ENCODE measurements around the gene PAPLN. TPM values are rescaled to one million over a fixed set of nuclear protein-coding genes. Genes with fewer than 3 reads are reported as not detected.
"Not testable (repeated sequence)": the region's sequence is repeated elsewhere in the genome, so short reads cannot be mapped to it uniquely, and the experiment has no call there.

Gene PAPLN
- total RNA-seq, 1 experiment from 2014 or later: 0.75 TPM

- ChIA-PET POLR2A (ENCODE audit: low non-redundant PET) (no interaction called here), CTCF (no interaction called here)
- DNase-seq (ENCODE audit: low spot score): no peak
- no peak for TF ChIP-seq CTCF (conservative IDR thresholded peaks at IDR 0.05; ENCODE audit: low read depth, low read length)
- no peak for TF ChIP-seq EZH2 (IDR thresholded peaks at IDR 0.05; ENCODE audit: borderline replicate concordance, low read depth, low read length, poor library complexity, severe bottlenecking)
- Histone ChIP-seq H3K9me3 (ENCODE audit: low read depth, low read length, poor library complexity, severe bottlenecking) (no peaks in the 10 kb centered on the region), H3K4me3 (ENCODE audit: low read depth, low read length, poor library complexity, severe bottlenecking) (no peak overlapping the region), H3K27ac (ENCODE audit: low read depth, low read length, poor library complexity, severe bottlenecking) (no peak overlapping the region), H3K36me3 (ENCODE audit: insufficient read depth, low read length, poor library complexity, severe bottlenecking) (peaks cover 12% of the 10 kb centered on the region), H3K27me3 (replicated peaks; ENCODE audit: insufficient read depth, low read depth, low read length, poor library complexity) (no peaks in the 10 kb centered on the region), H3K4me1 (ENCODE audit: insufficient read depth, low read length, poor library complexity, severe bottlenecking) (no peaks in the 10 kb centered on the region)
- intact Hi-C loops (cut with micrococcal nuclease; ENCODE audit: unreplicated experiment): no loop called here
- BruUV-seq (replicated peaks): no TSS peak
Observed at GRCh38 chr14:73191441-73191840, 45.9 kb upstream of the PAPLN start.

GRCh38 chr14:73194306-73194705 is 43.0 kb upstream of the PAPLN start:
- intact Hi-C loops (cut with micrococcal nuclease; ENCODE audit: unreplicated experiment); POLR2A ChIA-PET (ENCODE audit: low non-redundant PET); CTCF ChIA-PET; H3K9me3 ChIP-seq (ENCODE audit: low read depth, low read length, poor library complexity, severe bottlenecking); BruUV-seq (replicated peaks); DNase-seq (ENCODE audit: low spot score); H3K4me1 ChIP-seq (ENCODE audit: insufficient read depth, low read length, poor library complexity, severe bottlenecking); H3K27me3 ChIP-seq (replicated peaks; ENCODE audit: insufficient read depth, low read depth, low read length, poor library complexity); H3K4me3 ChIP-seq (ENCODE audit: low read depth, low read length, poor library complexity, severe bottlenecking); H3K27ac ChIP-seq (ENCODE audit: low read depth, low read length, poor library complexity, severe bottlenecking): not testable (repeated sequence)
- H3K36me3 ChIP-seq (ENCODE audit: insufficient read depth, low read length, poor library complexity, severe bottlenecking): peaks cover 12% of the 10 kb centered on the region

DNA sequence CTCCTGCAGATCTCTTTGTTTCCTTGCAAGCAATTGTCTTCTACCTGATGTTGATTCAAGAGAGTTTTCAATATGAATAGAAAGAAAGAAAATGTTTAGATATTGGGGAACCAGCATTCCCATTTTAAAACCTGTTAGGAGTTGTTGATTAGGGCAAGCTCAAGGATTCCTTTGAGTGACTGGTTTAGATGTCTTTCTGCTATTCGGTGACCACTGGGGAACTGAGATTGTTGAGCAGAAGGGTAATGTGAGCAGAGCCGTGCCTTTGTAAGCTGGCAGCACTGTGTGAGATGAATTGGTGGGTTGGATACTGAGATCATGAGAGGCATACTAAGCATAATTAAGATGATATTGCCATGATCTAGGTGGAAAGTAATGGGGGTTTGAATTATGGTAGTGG is 39.1 kb upstream of the PAPLN start:
- peaks cover 6% of the 10 kb centered on the region for H3K36me3 ChIP-seq (ENCODE audit: insufficient read depth, low read length, poor library complexity, severe bottlenecking)
- ChIA-PET POLR2A (ENCODE audit: low non-redundant PET) (no interaction called here), CTCF (no interaction called here)
- H3K9me3 ChIP-seq (ENCODE audit: low read depth, low read length, poor library complexity, severe bottlenecking): no peaks in the 10 kb centered on the region
- intact Hi-C loops (cut with micrococcal nuclease; ENCODE audit: unreplicated experiment): no loop called here
- no peak overlapping the region for H3K27ac ChIP-seq (ENCODE audit: low read depth, low read length, poor library complexity, severe bottlenecking)
- H3K27me3 ChIP-seq (replicated peaks; ENCODE audit: insufficient read depth, low read depth, low read length, poor library complexity): no peaks in the 10 kb centered on the region
- TF ChIP-seq CTCF (conservative IDR thresholded peaks at IDR 0.05; ENCODE audit: low read depth, low read length) (no peak), EZH2 (IDR thresholded peaks at IDR 0.05; ENCODE audit: borderline replicate concordance, low read depth, low read length, poor library complexity, severe bottlenecking) (no peak)
- DNase-seq (ENCODE audit: low spot score): no peak
- no TSS peak for BruUV-seq (replicated peaks)
- H3K4me1 ChIP-seq (ENCODE audit: insufficient read depth, low read length, poor library complexity, severe bottlenecking): no peaks in the 10 kb centered on the region
- no peak overlapping the region for H3K4me3 ChIP-seq (ENCODE audit: low read depth, low read length, poor library complexity, severe bottlenecking)

DNA sequence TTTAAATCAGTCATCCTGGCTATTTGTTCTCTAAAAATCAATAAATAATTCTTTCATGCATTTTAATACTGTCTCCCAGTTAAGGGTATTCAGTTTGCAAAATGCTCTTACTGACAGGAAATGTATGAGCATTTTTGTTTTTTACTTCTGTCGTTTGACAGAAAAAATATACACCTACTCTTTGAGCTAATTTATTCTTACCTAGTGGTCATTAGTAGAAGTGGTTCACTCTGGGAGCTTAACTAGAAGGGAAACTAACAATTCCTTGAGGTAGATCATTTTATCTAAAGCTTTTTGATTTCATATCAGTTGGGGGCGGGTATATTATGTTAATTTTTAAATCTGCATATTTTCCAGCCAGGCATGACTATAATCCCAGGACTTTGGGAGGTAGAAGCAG is 33.8 kb upstream of the PAPLN start:
- BruUV-seq (replicated peaks): no TSS peak
- Histone ChIP-seq H3K4me3 (ENCODE audit: low read depth, low read length, poor library complexity, severe bottlenecking) (no peak overlapping the region), H3K27ac (ENCODE audit: low read depth, low read length, poor library complexity, severe bottlenecking) (no peak overlapping the region), H3K9me3 (ENCODE audit: low read depth, low read length, poor library complexity, severe bottlenecking) (no peaks in the 10 kb centered on the region), H3K36me3 (ENCODE audit: insufficient read depth, low read length, poor library complexity, severe bottlenecking) (peaks cover 21% of the 10 kb centered on the region), H3K27me3 (replicated peaks; ENCODE audit: insufficient read depth, low read depth, low read length, poor library complexity) (no peaks in the 10 kb centered on the region), H3K4me1 (ENCODE audit: insufficient read depth, low read length, poor library complexity, severe bottlenecking) (no peaks in the 10 kb centered on the region)
- DNase-seq (ENCODE audit: low spot score): no peak
- no peak for TF ChIP-seq CTCF (conservative IDR thresholded peaks at IDR 0.05; ENCODE audit: low read depth, low read length)
- TF ChIP-seq EZH2 (IDR thresholded peaks at IDR 0.05; ENCODE audit: borderline replicate concordance, low read depth, low read length, poor library complexity, severe bottlenecking): no peak
- intact Hi-C loops (cut with micrococcal nuclease; ENCODE audit: unreplicated experiment): no loop called here
- POLR2A ChIA-PET (ENCODE audit: low non-redundant PET): no interaction called here
- CTCF ChIA-PET: no interaction called here
